Femur (tissue), 1 donor: ENCODE results near the gene UPB1.

Experiments
- DNase-seq: peaks from one replicate; pipeline ENCODE4 v3.0.0-alpha.2; 2017

The UPB1 gene

GRCh38 chr22:24571266-24571665 lies 76.1 kb downstream of the UPB1 start:
- DNase-seq: no peak

GRCh38 chr22:24576778-24577177 lies 81.6 kb downstream of the UPB1 start:
- no peak for DNase-seq
